Upper lobe of left lung (tissue), 6 donors: Measurements from ENCODE around the gene EPHB3. TPM values are rescaled to one million over a fixed set of nuclear protein-coding genes. Genes with fewer than 3 reads are reported as not detected.

Experiments used
- ATAC-seq, 2 donors: fragments of 200-7000 bp; cut with Tn5 transposase; one replicate each; pipeline ENCODE4 v1.9.1; 2022; ENCODE audit warnings: mild to moderate bottlenecking in 2 of 2, moderate library complexity in 2 of 2; ENCODE audit not compliant: low FRiP score in 2 of 2
- DNase-seq, 2 donors: peaks; one replicate each; pipeline ENCODE4 v3.0.0-alpha.2; 2019 to 2020
- H3K27ac ChIP-seq, 4 donors: fragments of 200-600 bp; sonication (generic); one replicate each; pipeline ENCODE4 v1.5.1; 2016 to 2019
- H3K27me3 ChIP-seq, 4 donors: fragments of 200-600 bp; sonication (generic); one replicate each; pipeline ENCODE4 v1.5.1; 2017 to 2019
- H3K36me3 ChIP-seq, 4 donors: fragments of 200-600 bp; sonication (generic); one replicate each; pipeline ENCODE4 v1.5.1; 2016 to 2019
- H3K4me1 ChIP-seq, 4 donors: fragments of 200-600 bp; sonication (generic); one replicate each; pipeline ENCODE4 v1.5.1; 2018 to 2019
- H3K4me3 ChIP-seq, 4 donors: fragments of 200-600 bp; sonication (generic); one replicate each; pipeline ENCODE4 v1.5.1; 2017 to 2019; ENCODE audit warnings: mild to moderate bottlenecking in 2 of 4, moderate library complexity in 1 of 4
- H3K9me3 ChIP-seq, 4 donors: fragments of 200-600 bp; sonication (generic); one replicate each; pipeline ENCODE4 v1.5.1; 2018 to 2019
- EP300 ChIP-seq, 4 donors: sonication (generic); formaldehyde crosslinking; IDR thresholded peaks; one replicate each; pipeline ENCODE4 v1.5.1; 2017; ENCODE audit warnings: antibody characterized with exemption in 4 of 4, control low read depth in 2 of 4
- POLR2A ChIP-seq, 4 donors: fragments of 450-650 bp; IDR thresholded peaks; one replicate each; pipeline ENCODE4 v1.5.1; 2016 to 2017; ENCODE audit warnings: antibody characterized with exemption in 4 of 4, mild to moderate bottlenecking in 2 of 4
- POLR2AphosphoS5 ChIP-seq, 2 donors: sonication (generic); formaldehyde crosslinking; IDR thresholded peaks; one replicate each; pipeline ENCODE4 v1.5.1; 2017; ENCODE audit warnings: antibody characterized with exemption in 2 of 2
- WGBS, 2 donors: methylation state at CpG; one replicate each; pipeline ENCODE4 v1.1.5; 2017 to 2018; 5-methylcytosine and 5-hydroxymethylcytosine counted together
- total RNA-seq, 6 donors: library from RNA; depleted of rRNA in 4 of 6; stranded (reverse); fragments of >200 nt in 4 of 6; gene quantifications; one replicate each; pipeline versions ENCODE4 v1.1.0 to v1.2.1, GENCODE V29; 2016 to 2021
- TF ChIP-seq, protein P1 (sequence below), 6 experiments: fragments of 450-650 bp in 4 of 6; fragments of 200-600 bp in 2 of 6; sonication (generic) in 2 of 6; IDR thresholded peaks; one replicate each; pipeline ENCODE4 v1.5.1; 2016 to 2019; ENCODE audit warnings: antibody characterized with exemption in 6 of 6
- donor health status: DM: no; HTN: no; CAD: no; lungs with moderate emphysema.
- donor health status: DM: no; HTN: yes; CAD: no; lungs with severe emphysema.

EPHB3 gene
- total RNA-seq, 6 donors from 2014 or later = 3.1 to 10.0 (median 7.2) TPM

DNA sequence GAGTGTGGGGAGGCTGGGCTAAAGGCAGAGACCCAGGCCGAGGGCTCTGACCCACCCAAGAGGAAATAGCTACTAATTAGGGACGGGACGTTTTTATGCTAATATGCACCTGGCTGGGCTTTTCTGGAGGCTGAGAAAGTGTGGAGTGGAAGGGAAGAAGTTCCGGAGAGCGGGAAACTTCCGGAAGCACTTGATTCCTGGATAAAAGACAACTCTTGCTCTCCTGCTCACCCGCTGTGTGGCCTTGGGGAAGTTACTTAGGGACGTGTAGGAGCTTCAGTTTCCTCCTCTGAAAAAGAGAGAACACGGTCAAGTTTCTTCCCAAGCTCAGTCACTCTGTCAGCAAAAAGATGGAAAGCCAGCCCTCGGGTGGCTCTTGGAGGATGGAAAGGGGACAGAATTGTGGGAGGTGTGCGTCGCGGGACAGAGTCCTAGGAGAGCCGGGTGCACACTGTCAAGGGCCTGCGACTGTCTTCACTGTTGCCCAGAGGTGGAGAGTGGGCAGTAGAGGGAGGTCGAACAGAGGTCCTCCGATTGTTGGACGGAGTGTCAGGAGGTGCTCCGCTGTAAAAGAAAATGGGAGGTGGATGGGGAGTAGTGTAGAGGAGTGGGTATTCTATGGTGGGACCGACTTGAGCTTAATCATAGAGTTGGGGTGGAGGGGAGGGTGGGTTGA, 43.2 kb downstream of the EPHB3 start:
- DNase-seq = peak in 1 of 2 donors; percentile 47
- Histone ChIP-seq H3K4me3 (peak overlapping the region in 3 of 4 donors; percentile 35 to 51 (median 49)), H3K9me3 (no peaks in the 10 kb centered on the region), H3K4me1 (peaks cover 23 to 34% (median 33%) of the 10 kb centered on the region in 4 donors), H3K27ac (peak overlapping the region in 1 of 4 donors; percentile 54), H3K27me3 (peaks cover 0 to 25% (median 13%) of the 10 kb centered on the region in 4 donors), H3K36me3 (no peaks in the 10 kb centered on the region)
- 50 to 56% methylated on average over 18 to 20 of the region's 20 CpGs for WGBS, 2 donors
- ATAC-seq = peak in 1 of 2 donors; percentile 10
- TF ChIP-seq EP300 (IDR thresholded peaks at IDR 0.05) (no peak), POLR2AphosphoS5 (IDR thresholded peaks at IDR 0.05) (no peak), POLR2A (IDR thresholded peaks at IDR 0.05) (no peak)
- TF ChIP-seq, protein P1, sequence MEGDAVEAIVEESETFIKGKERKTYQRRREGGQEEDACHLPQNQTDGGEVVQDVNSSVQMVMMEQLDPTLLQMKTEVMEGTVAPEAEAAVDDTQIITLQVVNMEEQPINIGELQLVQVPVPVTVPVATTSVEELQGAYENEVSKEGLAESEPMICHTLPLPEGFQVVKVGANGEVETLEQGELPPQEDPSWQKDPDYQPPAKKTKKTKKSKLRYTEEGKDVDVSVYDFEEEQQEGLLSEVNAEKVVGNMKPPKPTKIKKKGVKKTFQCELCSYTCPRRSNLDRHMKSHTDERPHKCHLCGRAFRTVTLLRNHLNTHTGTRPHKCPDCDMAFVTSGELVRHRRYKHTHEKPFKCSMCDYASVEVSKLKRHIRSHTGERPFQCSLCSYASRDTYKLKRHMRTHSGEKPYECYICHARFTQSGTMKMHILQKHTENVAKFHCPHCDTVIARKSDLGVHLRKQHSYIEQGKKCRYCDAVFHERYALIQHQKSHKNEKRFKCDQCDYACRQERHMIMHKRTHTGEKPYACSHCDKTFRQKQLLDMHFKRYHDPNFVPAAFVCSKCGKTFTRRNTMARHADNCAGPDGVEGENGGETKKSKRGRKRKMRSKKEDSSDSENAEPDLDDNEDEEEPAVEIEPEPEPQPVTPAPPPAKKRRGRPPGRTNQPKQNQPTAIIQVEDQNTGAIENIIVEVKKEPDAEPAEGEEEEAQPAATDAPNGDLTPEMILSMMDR (IDR thresholded peaks at IDR 0.05) = no peak

DNA sequence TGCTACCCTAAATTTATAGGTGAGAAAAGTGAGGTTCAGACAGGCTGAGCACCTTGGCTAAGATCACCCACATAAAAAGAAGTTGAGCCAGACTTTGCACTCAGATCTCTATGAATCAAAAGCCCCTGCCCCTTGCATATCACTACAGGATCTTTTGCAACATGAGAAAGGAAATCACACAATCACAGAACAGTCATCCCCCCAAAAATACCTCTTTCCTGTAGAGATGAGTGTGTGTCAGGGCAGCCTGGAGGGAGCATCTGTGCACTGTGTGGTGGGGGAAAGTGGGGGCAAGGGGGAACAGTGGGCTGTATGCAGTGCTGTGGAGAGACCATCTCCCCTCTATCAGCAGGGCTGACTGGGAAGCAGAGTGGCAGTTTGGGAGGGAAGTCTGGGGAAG, 46.6 kb downstream of the EPHB3 start:
- TF ChIP-seq, protein P1 (IDR thresholded peaks at IDR 0.05) = no peak
- TF ChIP-seq POLR2A (IDR thresholded peaks at IDR 0.05) (no peak), POLR2AphosphoS5 (IDR thresholded peaks at IDR 0.05) (no peak), EP300 (IDR thresholded peaks at IDR 0.05) (no peak)
- Histone ChIP-seq H3K4me1 (peaks cover 14 to 17% (median 15%) of the 10 kb centered on the region in 4 donors), H3K4me3 (no peak overlapping the region), H3K36me3 (no peaks in the 10 kb centered on the region), H3K9me3 (no peaks in the 10 kb centered on the region), H3K27ac (no peak overlapping the region), H3K27me3 (peaks cover 0 to 12% (median 6%) of the 10 kb centered on the region in 4 donors)
- no peak for DNase-seq
- ATAC-seq = no peak

DNA sequence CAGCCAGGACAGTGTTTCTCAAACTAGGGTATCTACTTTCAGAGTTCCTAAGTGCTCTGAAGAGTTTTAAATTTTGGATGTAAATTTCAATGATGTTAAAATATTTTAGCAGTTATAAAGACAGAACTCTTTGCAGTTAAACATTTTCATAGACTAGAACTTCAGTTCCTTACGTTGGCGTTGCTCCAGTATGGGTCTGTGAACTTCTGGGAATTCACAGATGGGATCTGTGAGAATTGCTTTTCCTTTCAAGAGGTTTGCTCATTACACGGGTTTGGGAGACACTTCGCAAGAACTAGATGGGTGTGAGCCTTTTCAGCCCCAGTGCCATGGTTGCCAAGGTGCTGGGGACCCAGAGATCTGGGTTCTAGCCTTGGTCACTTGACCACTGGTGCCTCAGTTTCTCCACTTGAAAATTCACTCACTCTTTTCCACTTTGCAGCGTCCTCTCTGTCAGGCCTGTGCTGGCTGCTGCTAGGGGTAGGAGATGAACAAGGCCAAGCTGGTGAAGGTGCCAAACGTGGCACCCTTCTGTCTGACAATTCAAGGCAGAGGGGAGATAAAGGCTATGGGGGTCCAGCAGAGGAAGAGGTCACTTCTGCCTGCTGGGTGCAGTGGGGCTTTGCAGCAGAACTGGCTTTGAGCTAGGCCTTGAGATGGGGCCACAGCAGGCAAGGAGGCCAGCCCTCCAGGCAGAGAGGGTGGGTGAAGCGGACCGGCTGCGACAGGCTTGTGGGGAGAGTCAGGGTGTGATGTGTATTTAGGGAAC, 48.1 kb downstream of the EPHB3 start:
- Histone ChIP-seq H3K9me3 (no peaks in the 10 kb centered on the region), H3K4me3 (no peak overlapping the region), H3K36me3 (no peaks in the 10 kb centered on the region), H3K27ac (no peak overlapping the region), H3K4me1 (peaks cover 0 to 3% (median 2%) of the 10 kb centered on the region in 4 donors), H3K27me3 (peaks cover 0 to 2% (median under 1%) of the 10 kb centered on the region in 4 donors)
- DNase-seq = no peak
- TF ChIP-seq, protein P1 (IDR thresholded peaks at IDR 0.05) = no peak
- no peak for TF ChIP-seq POLR2AphosphoS5 (IDR thresholded peaks at IDR 0.05)
- no peak for TF ChIP-seq POLR2A (IDR thresholded peaks at IDR 0.05)
- no peak for TF ChIP-seq EP300 (IDR thresholded peaks at IDR 0.05)
- WGBS, 2 donors = 85 to 90% methylated on average over 9 of the region's 9 CpGs
- no peak for ATAC-seq

DNA sequence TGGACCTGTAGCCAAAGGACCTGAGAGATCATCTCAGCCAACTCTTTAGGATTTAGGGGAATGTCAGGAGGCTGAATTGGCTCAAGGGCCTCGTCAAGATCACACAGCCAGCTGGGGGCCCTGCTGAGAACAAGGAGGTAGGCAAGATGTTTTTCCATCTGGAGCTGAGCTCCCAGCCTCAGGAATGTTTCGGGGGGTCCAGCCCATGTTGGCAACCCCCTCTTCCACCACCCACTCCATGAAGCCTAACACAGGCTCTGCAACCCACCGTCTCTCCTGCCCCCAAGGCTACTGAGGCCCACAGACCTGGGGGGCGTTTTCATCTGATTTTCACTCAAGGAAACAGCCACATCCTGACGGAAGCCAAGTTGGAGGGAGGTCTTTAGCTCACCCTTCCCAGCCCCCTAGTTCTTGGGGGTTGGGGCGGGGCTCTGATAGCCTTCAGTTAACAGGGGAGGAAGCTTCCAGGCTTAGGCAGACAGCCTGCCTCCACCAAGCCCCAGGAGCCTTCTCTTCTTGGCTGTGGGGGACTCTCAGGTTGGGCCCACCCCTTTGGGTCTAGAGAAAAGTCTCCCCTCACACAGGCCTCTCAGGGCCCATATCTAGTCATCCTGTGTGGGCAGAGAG, 48.8 kb downstream of the EPHB3 start:
- Histone ChIP-seq H3K27me3 (no peaks in the 10 kb centered on the region), H3K4me3 (no peak overlapping the region), H3K27ac (no peak overlapping the region), H3K9me3 (no peaks in the 10 kb centered on the region), H3K4me1 (no peaks in the 10 kb centered on the region), H3K36me3 (no peaks in the 10 kb centered on the region)
- TF ChIP-seq EP300 (IDR thresholded peaks at IDR 0.05) (no peak), POLR2A (IDR thresholded peaks at IDR 0.05) (no peak), POLR2AphosphoS5 (IDR thresholded peaks at IDR 0.05) (no peak)
- TF ChIP-seq, protein P1 (IDR thresholded peaks at IDR 0.05) = no peak
- WGBS, 2 donors = 71 to 79% methylated on average over 6 of the region's 6 CpGs
- DNase-seq (no peak), ATAC-seq (no peak)
